Activated naive CD4-positive, alpha-beta T cell treated with anti-CD3 and anti-CD28 coated beads, Interleukin-2, amount 10 ng/mL, durations not matched to agents 7 days and 5 days (primary cell): ENCODE data around the gene PLEKHG4B.
A peak's percentile ranks its signal among the peaks of the same experiment; 100 is the strongest.
"Not testable (repeated sequence)": the region's sequence is repeated elsewhere in the genome, so short reads cannot be mapped to it uniquely, and the experiment has no call there.

Experiments used
- CTCF ChIA-PET: fragments of 350-600 bp; sonication (Branson Sonifier 250); formaldehyde crosslinking; loops from one replicate; lab custom pipeline; 2021; ENCODE audit warnings: antibody characterized with exemption; lab: Charles Lee
- DNase-seq: peaks from one replicate; pipeline ENCODE4 v3.0.0-alpha.2; 2020
- H3K27ac Mint-ChIP-seq: one replicate; pipeline ENCODE4 v1.8.0; 2021; ENCODE audit warnings: mild to moderate bottlenecking, moderate library complexity, mixed read lengths
- H3K27me3 Mint-ChIP-seq: one replicate; pipeline ENCODE4 v1.8.0; 2021; ENCODE audit warnings: mild to moderate bottlenecking, mixed read lengths
- H3K36me3 Mint-ChIP-seq: one replicate; pipeline ENCODE4 v1.8.0; 2021; ENCODE audit warnings: mixed read lengths
- H3K4me1 Mint-ChIP-seq: one replicate; pipeline ENCODE4 v1.8.0; 2021; ENCODE audit warnings: mixed read lengths
- H3K4me3 Mint-ChIP-seq: one replicate; pipeline ENCODE4 v1.8.0; 2021; ENCODE audit warnings: mild to moderate bottlenecking, moderate library complexity, mixed read lengths
- H3K9me3 Mint-ChIP-seq: one replicate; pipeline ENCODE4 v1.8.0; 2021; ENCODE audit warnings: mixed read lengths

The PLEKHG4B gene

DNA sequence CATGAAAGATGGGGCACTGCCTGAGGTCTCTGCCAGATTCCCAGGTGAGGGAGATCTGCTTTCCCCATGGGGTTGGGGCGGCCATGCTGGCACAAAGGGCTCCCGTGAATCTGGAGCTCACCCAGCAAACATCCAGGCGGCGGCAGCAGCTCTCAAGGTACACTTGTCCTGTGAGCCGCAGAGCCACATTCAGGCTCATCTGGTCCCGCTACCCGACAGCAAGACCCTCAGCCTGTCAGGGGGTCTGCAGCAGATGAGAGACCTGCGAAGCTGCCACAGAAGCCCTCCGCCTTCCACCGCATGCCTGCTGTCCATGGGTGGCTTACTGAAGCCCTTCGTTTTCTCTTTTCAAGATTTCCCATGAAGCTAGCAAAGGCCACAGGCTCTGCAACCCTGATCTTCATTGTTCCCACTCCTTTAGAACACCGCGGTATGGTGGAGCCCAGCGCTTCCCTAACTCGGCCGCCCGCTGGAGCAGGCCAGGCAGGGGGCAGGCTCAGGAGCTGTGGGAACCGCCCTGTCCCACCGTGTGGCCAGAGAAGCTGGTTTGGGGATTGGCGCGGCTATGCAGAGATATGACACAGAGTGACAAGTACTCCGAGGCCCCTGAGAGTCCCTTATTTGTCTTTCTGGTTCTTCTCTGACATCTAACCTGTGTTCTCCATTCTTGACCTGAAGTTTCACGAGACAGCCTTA, 108.1 kb downstream of the PLEKHG4B start:
- Mint-ChIP-seq H3K4me3 (no peak overlapping the region), H3K9me3 (no peaks in the 10 kb centered on the region), H3K4me1 (no peaks in the 10 kb centered on the region), H3K27me3 (no peaks in the 10 kb centered on the region), H3K27ac (no peak overlapping the region), H3K36me3 (peaks cover 6% of the 10 kb centered on the region)
- CTCF ChIA-PET = interaction anchor here (1.2 kb wide), 1 partner anchor 12 kb away, joined by 4 read pairs; no protein-coding TSS in a partner anchor
- no peak for DNase-seq

DNA sequence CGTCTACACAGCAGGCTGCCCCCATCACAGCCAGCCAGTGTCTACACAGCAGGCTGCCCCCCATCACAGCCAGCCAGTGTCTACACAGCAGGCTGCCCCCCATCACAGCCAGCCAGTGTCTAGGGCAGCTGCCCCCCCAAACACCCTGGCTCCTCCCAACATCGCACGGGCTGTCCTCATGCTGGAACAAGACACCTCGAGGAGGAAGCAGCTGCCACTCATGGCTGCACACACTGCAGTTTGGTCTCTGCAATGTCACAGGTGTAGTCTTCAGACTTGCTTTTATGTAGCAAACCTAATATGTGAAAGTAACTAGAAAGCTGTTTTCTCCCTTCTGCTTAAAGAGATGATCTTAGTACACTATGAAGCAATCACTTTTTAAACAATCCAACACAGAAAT, 109.0 kb downstream of the PLEKHG4B start:
- Mint-ChIP-seq H3K27me3 (no peaks in the 10 kb centered on the region), H3K4me3 (no peak overlapping the region), H3K36me3 (peaks cover 15% of the 10 kb centered on the region), H3K9me3 (no peaks in the 10 kb centered on the region), H3K4me1 (no peaks in the 10 kb centered on the region), H3K27ac (no peak overlapping the region)
- no peak for DNase-seq
- CTCF ChIA-PET = no interaction called here

DNA sequence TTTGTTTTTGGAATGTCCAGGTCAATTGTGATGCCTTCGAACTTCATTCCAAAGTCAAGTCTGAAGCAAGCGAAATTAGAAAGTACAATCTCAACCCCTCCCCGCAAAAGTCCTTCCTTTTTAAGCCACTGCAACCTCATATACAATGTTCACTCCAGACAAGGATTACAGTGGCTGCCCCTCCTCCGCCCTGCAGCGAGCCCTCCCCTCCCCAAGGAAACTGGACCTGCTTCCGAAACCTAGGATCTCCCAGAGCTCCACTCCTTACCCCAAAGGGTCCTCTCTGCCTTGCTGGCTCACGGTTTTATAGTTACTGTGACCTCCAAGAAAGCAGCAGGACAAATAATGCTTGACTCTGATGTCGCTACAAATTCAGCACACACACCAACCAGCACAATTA, 109.7 kb downstream of the PLEKHG4B start:
- H3K4me3 Mint-ChIP-seq = no peak overlapping the region

DNA sequence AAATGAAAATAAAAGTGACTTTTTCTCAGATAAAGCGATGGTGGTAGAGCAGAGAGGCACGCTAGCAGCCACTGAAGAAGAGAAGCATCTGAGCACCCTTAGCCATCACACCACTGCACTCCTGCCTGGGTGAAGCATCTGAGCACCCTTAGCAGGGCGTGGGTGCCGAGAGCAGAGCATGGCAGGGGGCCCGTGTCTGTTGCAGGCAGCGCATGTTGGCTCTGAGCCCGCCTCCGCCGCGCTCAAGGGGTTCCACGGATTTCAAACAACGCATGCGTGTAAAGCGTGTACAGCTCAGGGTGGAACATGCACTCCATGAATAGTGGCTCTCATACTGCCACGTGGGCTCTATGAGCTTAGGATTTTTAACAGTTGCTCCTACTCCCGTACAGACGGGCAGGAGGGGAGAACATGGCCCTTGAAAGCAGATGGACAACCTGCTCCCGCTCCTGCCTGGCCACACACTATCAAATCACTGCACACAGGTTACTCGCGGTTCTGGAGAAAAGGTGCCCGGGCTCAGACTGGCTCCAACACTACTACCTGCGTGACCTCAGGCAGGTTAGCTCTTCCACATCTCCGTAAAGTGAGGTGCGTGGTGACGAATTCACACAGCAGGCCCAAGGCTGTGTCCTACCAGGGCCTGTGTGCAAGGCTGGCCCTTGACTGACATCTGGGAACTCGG, 111.4 kb downstream of the PLEKHG4B start:
- Mint-ChIP-seq H3K4me1 (no peaks in the 10 kb centered on the region), H3K9me3 (no peaks in the 10 kb centered on the region), H3K4me3 (no peak overlapping the region), H3K27me3 (no peaks in the 10 kb centered on the region), H3K27ac (no peak overlapping the region), H3K36me3 (peaks cover 23% of the 10 kb centered on the region)
- no peak for DNase-seq
- CTCF ChIA-PET = interaction anchor here (1.0 kb wide), 1 partner anchor 15 kb away, joined by 4 read pairs; no protein-coding TSS in a partner anchor

More for the DNA sequence above, 109.7 kb downstream of the PLEKHG4B start:
- H3K9me3 Mint-ChIP-seq = no peaks in the 10 kb centered on the region
- no peaks in the 10 kb centered on the region for H3K4me1 Mint-ChIP-seq
- no peaks in the 10 kb centered on the region for H3K27me3 Mint-ChIP-seq
- DNase-seq = no peak
- CTCF ChIA-PET = no interaction called here
- peak overlapping the region; percentile 33 for H3K27ac Mint-ChIP-seq
- peaks cover 19% of the 10 kb centered on the region for H3K36me3 Mint-ChIP-seq

DNA sequence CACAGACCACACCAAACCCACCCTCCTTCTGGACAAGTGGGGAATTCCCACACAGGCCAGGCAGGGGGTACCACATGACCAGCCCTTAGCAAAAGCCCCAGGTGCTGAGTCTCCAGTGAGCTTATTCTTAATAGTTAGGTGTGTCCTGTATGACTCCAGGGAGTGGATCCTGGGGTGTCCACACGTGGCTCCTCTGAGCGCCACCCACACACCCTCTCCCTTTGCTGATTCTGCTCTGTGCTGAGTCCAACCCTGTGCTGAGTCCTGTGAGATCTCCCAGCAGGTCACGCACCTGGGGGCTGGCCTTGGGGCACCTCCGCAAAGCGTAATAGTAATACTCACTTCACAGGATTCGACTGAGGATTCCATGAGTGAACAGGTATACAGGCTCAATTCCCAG, 112.0 kb downstream of the PLEKHG4B start:
- no peak overlapping the region for H3K4me3 Mint-ChIP-seq
- no peak overlapping the region for H3K27ac Mint-ChIP-seq
- no peaks in the 10 kb centered on the region for H3K9me3 Mint-ChIP-seq
- DNase-seq = no peak
- peaks cover 23% of the 10 kb centered on the region for H3K36me3 Mint-ChIP-seq
- no peaks in the 10 kb centered on the region for H3K27me3 Mint-ChIP-seq
- H3K4me1 Mint-ChIP-seq = no peaks in the 10 kb centered on the region
- CTCF ChIA-PET = interaction anchor here (1.0 kb wide), 1 partner anchor 15 kb away, joined by 4 read pairs; no protein-coding TSS in a partner anchor

DNA sequence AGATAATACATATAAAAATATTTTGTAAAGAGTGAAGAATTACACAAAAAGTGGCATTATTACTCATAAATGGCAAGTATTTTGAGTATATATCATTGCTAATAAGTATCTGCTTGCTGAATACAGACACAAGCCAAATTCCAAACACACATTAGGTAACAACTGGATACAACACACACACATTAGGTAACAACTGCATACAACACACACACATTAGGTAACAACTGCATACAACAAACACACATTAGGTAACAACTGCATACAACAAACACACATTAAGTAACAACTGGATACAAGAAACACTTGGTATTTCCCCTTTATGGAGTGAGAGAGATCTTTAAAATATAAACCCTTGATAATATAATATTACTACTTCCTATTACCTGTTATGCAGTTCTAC, 112.5 kb downstream of the PLEKHG4B start:
- Mint-ChIP-seq H3K4me1 (no peaks in the 10 kb centered on the region), H3K9me3 (no peaks in the 10 kb centered on the region), H3K27ac (no peak overlapping the region), H3K36me3 (peaks cover 23% of the 10 kb centered on the region), H3K27me3 (no peaks in the 10 kb centered on the region), H3K4me3 (no peak overlapping the region)
- no peak for DNase-seq
- CTCF ChIA-PET = interaction anchor here (1.0 kb wide), 1 partner anchor 16 kb away, joined by 4 read pairs; no protein-coding TSS in a partner anchor

DNA sequence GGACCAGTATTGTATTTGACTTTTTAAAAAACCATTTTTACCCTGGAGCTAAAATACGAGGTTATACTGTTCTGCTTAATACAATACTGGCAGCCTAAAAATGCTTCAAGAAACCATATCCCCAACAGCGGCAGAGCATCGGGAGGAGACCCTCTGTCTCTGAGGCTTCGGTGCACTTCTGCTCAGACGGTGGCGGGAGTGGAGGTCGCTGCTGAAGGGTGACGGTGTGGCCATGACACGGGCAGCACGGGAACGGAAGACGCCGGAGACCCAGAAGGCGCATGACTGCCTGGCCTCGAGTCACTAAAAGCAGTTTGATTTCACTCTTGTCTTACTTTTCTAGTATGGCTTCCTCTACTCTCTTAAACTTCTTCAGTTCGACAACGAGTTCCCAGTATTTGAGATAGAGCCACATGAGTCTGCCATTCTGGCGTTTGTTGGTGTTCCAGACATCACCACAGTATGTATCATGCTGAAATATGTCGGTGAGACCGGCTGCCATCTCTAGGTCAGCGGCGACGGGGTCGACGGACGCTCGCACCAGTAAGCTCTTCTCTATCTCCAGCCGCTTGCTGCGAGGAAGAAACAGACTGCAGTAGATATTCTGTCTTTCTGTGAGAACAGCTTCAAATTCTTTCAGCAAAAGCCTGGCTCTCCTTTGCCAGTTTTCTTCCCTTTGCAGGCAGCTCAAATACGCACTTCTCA, 113.2 kb downstream of the PLEKHG4B start:
- CTCF ChIA-PET = no interaction called here
- Mint-ChIP-seq H3K4me1 (peaks cover 6% of the 10 kb centered on the region), H3K36me3 (peaks cover 23% of the 10 kb centered on the region), H3K9me3 (no peaks in the 10 kb centered on the region), H3K4me3 (no peak overlapping the region), H3K27me3 (no peaks in the 10 kb centered on the region), H3K27ac (no peak overlapping the region)
- DNase-seq = no peak

DNA sequence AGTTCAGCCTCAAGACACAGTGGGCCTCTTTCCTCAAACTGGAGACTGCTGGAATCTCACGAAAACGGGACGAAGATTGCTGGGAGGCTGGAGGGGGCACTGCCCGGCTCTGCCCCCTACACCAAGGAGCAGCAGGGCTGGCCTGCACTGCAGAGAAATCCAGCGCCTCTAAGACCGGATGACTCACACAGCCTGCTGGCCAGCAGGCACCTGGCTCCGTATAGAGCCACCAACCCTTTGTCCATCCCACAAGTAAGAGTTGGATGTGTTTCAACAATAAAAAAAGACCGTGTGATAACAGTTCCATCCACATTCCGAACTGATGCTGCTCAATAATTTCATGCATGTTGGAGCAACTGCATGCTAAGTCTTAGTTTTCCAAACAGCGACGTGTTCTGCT, 114.4 kb downstream of the PLEKHG4B start:
- H3K4me1 Mint-ChIP-seq = peaks cover 10% of the 10 kb centered on the region
- peaks cover 23% of the 10 kb centered on the region for H3K36me3 Mint-ChIP-seq
- H3K4me3 Mint-ChIP-seq = no peak overlapping the region
- no peak overlapping the region for H3K27ac Mint-ChIP-seq
- no peaks in the 10 kb centered on the region for H3K9me3 Mint-ChIP-seq
- no peak for DNase-seq
- CTCF ChIA-PET = no interaction called here
- no peaks in the 10 kb centered on the region for H3K27me3 Mint-ChIP-seq

DNA sequence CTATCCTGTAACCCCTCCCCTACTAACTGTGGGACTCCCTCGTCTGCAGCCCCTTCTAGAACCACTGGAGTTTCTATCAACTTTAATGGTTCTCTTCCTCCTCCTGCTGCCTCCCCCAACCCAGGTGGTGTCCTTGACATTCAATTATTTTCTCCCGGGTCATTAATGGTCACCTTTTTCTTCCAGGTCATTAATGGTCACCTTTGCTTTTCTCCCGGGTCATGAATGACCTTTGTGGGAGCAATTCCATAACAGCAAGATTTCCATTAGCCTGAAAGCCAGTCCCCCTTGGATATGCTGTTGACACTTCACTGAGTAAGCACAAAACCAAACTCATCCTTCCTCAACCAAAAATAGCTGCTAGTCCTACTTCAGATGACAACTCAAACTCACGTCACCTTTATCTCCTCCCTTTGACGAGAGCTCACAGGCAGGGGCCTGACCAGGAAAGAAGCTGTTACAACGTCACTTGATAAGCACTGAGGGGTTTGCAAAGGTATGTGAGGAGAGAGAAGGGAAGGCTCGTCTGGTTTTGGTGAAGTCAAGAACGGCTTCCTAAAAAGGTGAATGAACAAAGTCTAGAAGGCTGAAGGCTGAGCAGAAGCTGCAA, 115.1 kb downstream of the PLEKHG4B start:
- Mint-ChIP-seq H3K36me3 (peaks cover 23% of the 10 kb centered on the region), H3K27me3 (no peaks in the 10 kb centered on the region), H3K4me1 (peaks cover 10% of the 10 kb centered on the region), H3K4me3 (no peak overlapping the region), H3K9me3 (no peaks in the 10 kb centered on the region), H3K27ac (peak overlapping the region; percentile 10)
- no peak for DNase-seq
- CTCF ChIA-PET = no interaction called here

DNA sequence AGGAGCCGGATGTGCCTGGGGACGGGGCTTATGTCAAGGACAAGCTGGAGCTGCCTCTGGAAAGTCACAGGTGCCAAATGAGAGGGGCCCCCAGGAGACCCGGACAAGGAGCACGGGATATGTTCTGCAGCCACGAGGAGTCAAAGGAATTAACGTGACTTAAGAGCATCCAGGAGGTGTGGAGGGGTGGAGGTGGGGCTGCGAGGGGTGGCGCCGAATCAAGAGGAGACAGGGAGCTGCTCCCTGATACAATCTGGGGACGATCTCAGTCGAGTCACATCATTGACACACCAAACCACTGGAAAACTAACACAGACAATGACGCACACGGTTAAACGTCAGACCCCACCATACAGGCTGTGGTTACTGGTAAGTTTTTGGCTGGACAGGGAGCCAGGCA, 115.6 kb downstream of the PLEKHG4B start:
- CTCF ChIA-PET = no interaction called here
- Mint-ChIP-seq H3K9me3 (no peaks in the 10 kb centered on the region), H3K4me3 (no peak overlapping the region), H3K27ac (no peak overlapping the region), H3K4me1 (peaks cover 10% of the 10 kb centered on the region), H3K27me3 (no peaks in the 10 kb centered on the region), H3K36me3 (peaks cover 23% of the 10 kb centered on the region)
- DNase-seq = no peak

DNA sequence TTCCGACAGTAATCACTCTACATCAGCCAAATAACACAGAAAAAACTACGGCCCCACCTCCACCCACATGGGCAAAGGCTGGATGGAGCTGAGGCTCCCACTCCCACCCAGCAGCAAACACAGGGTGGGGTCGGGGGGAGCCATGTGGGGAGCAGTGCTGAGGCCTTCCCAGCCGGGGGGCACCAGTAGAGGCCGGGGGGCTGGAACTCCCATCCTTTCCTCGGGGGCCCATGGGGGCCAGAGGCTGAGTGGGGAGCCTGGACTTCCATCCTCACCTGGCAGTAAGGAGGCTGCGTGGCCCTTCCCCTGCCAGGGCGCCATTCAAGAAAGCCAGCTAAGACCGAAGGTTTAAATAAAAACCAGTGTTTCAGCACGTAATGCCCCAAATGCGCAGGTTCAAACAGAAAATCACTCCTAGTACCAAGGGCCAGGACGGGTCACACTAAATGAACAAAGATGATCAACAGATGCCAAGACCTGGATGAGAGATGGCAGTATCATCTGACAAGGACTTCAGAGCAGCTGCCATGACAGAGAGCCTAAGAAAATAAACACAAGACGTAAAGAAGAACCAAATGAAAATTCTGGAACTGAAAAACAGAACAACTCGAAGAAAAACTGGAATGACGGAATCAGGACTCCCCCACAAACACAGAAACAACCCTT, 116.6 kb downstream of the PLEKHG4B start:
- no peak for DNase-seq
- no peak overlapping the region for H3K27ac Mint-ChIP-seq
- H3K4me1 Mint-ChIP-seq = peaks cover 10% of the 10 kb centered on the region
- no peaks in the 10 kb centered on the region for H3K9me3 Mint-ChIP-seq
- CTCF ChIA-PET = interaction anchor here (1.3 kb wide), 1 partner anchor 20 kb away, joined by 3 read pairs; no protein-coding TSS in a partner anchor
- H3K4me3 Mint-ChIP-seq = no peak overlapping the region
- no peaks in the 10 kb centered on the region for H3K27me3 Mint-ChIP-seq
- H3K36me3 Mint-ChIP-seq = peaks cover 23% of the 10 kb centered on the region

DNA sequence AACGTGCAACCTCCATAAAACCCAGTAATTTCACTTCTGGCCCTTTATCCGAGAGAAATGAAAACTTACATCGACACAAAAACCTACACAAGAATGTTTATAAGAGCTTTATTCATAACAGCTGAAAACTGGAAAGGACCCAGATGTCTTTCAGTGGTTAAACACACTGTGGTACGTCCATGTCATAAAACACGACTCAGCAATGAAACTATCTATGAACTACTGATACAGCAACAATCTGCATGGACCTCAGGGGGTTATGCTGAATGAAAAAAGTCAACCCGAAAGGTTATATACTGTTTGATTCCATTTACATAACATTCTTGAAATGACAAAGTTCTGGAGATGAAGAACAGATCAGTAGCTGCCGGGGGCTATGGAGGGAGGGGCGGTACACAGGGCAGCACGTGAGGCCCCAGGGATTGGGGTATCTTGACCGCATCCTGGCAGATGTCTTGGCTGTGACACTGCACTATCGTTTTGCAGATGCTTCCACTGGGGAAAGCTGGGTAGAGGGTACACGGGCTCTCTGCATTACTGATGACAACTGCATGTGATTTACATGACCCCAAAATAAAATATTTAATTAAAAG, 121.9 kb downstream of the PLEKHG4B start:
- H3K4me3 Mint-ChIP-seq = no peak overlapping the region
- CTCF ChIA-PET = interaction anchor here (1.5 kb wide), 1 partner anchor 25 kb away, joined by 6 read pairs; no protein-coding TSS in a partner anchor
- H3K27ac Mint-ChIP-seq = peak overlapping the region; percentile 42
- peaks cover 38% of the 10 kb centered on the region for H3K4me1 Mint-ChIP-seq
- no peaks in the 10 kb centered on the region for H3K27me3 Mint-ChIP-seq
- H3K9me3 Mint-ChIP-seq = no peaks in the 10 kb centered on the region
- no peak for DNase-seq
- peaks cover 27% of the 10 kb centered on the region for H3K36me3 Mint-ChIP-seq

DNA sequence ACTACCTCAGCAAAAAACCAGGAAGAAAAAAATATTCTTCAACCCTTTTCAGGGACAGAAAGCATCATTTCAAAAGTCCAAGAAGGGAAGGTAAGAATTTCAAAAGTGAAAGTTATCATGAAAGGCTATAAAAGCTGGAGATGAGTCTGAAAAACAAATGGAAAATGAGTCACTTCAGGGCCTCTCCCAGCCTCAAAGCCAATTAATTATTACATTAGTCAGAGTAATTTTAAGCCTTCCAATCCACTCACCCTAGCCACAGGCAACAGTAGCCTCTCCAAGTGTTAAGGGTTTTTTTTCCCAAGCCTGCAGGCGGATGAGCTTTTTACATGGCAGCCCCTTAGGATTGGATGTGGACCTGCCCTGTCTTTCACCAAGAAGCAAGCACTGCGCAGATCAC, 123.3 kb downstream of the PLEKHG4B start:
- H3K9me3 Mint-ChIP-seq, CTCF ChIA-PET, H3K27me3 Mint-ChIP-seq, DNase-seq: not testable (repeated sequence)
- Mint-ChIP-seq H3K36me3 (peaks cover 29% of the 10 kb centered on the region), H3K4me3 (peak overlapping the region; percentile 13), H3K27ac (peak overlapping the region; percentile 75), H3K4me1 (peaks cover 34% of the 10 kb centered on the region)
